Epithelial cell of proximal tubule (primary cell): ENCODE data around the gene TAS2R30. TPM values are rescaled to one million over a fixed set of nuclear protein-coding genes. Genes with fewer than 3 reads are reported as not detected.

Experiments
- DNase-seq: peaks from one replicate; pipeline ENCODE4 v3.0.0-alpha.2; 2011; ENCODE audit warnings: low read depth
- H3K4me3 ChIP-seq: 2 replicates; pipeline ENCODE4 v1.5.1; 2011; ENCODE audit warnings: low read depth, mild to moderate bottlenecking, low read length
- CTCF ChIP-seq: conservative IDR thresholded peaks from 2 replicates; pipeline ENCODE4 v1.5.1; 2012; ENCODE audit warnings: low read depth, mild to moderate bottlenecking, low read length
- total RNA-seq: library from RNA; depleted of rRNA; stranded (reverse); fragments of >200 nt; gene quantifications from 2 replicates; pipeline ENCODE4 v1.2.3, GENCODE V29; 2015

TAS2R30 gene
- 0.07 and 0.12 TPM in 2 replicates for total RNA-seq

GRCh38 chr12:11134305-11134704, at the start of gene TAS2R30:
TAS2R30 (minus strand) TSS chr12:11134644; CDS start chr12:11134244, 400 bp downstream.
- no peak within 1 kb of the TSS for H3K4me3 ChIP-seq
- TF ChIP-seq CTCF = no peak
- no peak for DNase-seq

GRCh38 chr12:11183011-11183410, 48.6 kb upstream of the TAS2R30 start:
- DNase-seq = no peak
- H3K4me3 ChIP-seq = no peak overlapping the region
- TF ChIP-seq CTCF = no peak

- H3K4me3 ChIP-seq = no peak overlapping the region
- TF ChIP-seq CTCF = no peak
- DNase-seq = no peak
Observed at GRCh38 chr12:11182529-11182928, 48.1 kb upstream of the TAS2R30 start.

- no peak overlapping the region for H3K4me3 ChIP-seq
- no peak for DNase-seq
- TF ChIP-seq CTCF = no peak
Observed at GRCh38 chr12:11178250-11178649, 43.8 kb upstream of the TAS2R30 start.

- no peak overlapping the region for H3K4me3 ChIP-seq
- DNase-seq = no peak
- TF ChIP-seq CTCF = no peak
Observed at GRCh38 chr12:11174022-11174421, 39.6 kb upstream of the TAS2R30 start.

- peak; percentile 37 for DNase-seq
- no peak for TF ChIP-seq CTCF
- H3K4me3 ChIP-seq = peak overlapping the region; percentile 75
Observed at GRCh38 chr12:11171969-11172675, 37.7 kb upstream of the TAS2R30 start.
